ENCODE measurements around the gene FHAD1. TPM values are rescaled to one million over a fixed set of nuclear protein-coding genes. Genes with fewer than 3 reads are reported as not detected.

The FHAD1 gene
- total RNA-seq, 1 experiment from 2014 or later: 2.0 TPM

- TF ChIP-seq CTCF (conservative IDR thresholded peaks at IDR 0.05; ENCODE audit: low read depth, low read length) (no peak), EZH2 (IDR thresholded peaks at IDR 0.05; ENCODE audit: borderline replicate concordance, low read depth, low read length, poor library complexity, severe bottlenecking) (no peak)
- Histone ChIP-seq H3K4me1 (ENCODE audit: insufficient read depth, low read length, poor library complexity, severe bottlenecking) (no peaks in the 10 kb centered on the region), H3K4me3 (ENCODE audit: low read depth, low read length, poor library complexity, severe bottlenecking) (no peak overlapping the region), H3K27ac (ENCODE audit: low read depth, low read length, poor library complexity, severe bottlenecking) (no peak overlapping the region), H3K36me3 (ENCODE audit: insufficient read depth, low read length, poor library complexity, severe bottlenecking) (no peaks in the 10 kb centered on the region), H3K9me3 (ENCODE audit: low read depth, low read length, poor library complexity, severe bottlenecking) (no peaks in the 10 kb centered on the region), H3K27me3 (replicated peaks; ENCODE audit: insufficient read depth, low read depth, low read length, poor library complexity) (no peaks in the 10 kb centered on the region)
- intact Hi-C loops (cut with micrococcal nuclease; ENCODE audit: unreplicated experiment): no loop called here
- no TSS peak for BruUV-seq (replicated peaks)
- no peak for DNase-seq (ENCODE audit: low spot score)
- CTCF ChIA-PET: no interaction called here
- POLR2A ChIA-PET (ENCODE audit: low non-redundant PET): no interaction called here
These were observed 12.0 kb downstream of the FHAD1 start for GRCh38 chr1:15258833-15259621.

GRCh38 chr1:15259622-15260007 lies 12.6 kb downstream of the FHAD1 start:
- intact Hi-C loops (cut with micrococcal nuclease; ENCODE audit: unreplicated experiment): no loop called here
- Histone ChIP-seq H3K27ac (ENCODE audit: low read depth, low read length, poor library complexity, severe bottlenecking) (no peak overlapping the region), H3K4me1 (ENCODE audit: insufficient read depth, low read length, poor library complexity, severe bottlenecking) (no peaks in the 10 kb centered on the region), H3K4me3 (ENCODE audit: low read depth, low read length, poor library complexity, severe bottlenecking) (no peak overlapping the region), H3K9me3 (ENCODE audit: low read depth, low read length, poor library complexity, severe bottlenecking) (no peaks in the 10 kb centered on the region), H3K27me3 (replicated peaks; ENCODE audit: insufficient read depth, low read depth, low read length, poor library complexity) (no peaks in the 10 kb centered on the region), H3K36me3 (ENCODE audit: insufficient read depth, low read length, poor library complexity, severe bottlenecking) (no peaks in the 10 kb centered on the region)
- ChIA-PET CTCF (no interaction called here), POLR2A (ENCODE audit: low non-redundant PET) (no interaction called here)
- TF ChIP-seq CTCF (conservative IDR thresholded peaks at IDR 0.05; ENCODE audit: low read depth, low read length) (no peak), EZH2 (IDR thresholded peaks at IDR 0.05; ENCODE audit: borderline replicate concordance, low read depth, low read length, poor library complexity, severe bottlenecking) (no peak)
- no TSS peak for BruUV-seq (replicated peaks)
- no peak for DNase-seq (ENCODE audit: low spot score)

GRCh38 chr1:15260418-15261154 lies 13.6 kb downstream of the FHAD1 start:
- no peak for TF ChIP-seq EZH2 (IDR thresholded peaks at IDR 0.05; ENCODE audit: borderline replicate concordance, low read depth, low read length, poor library complexity, severe bottlenecking)
- no peak for TF ChIP-seq CTCF (conservative IDR thresholded peaks at IDR 0.05; ENCODE audit: low read depth, low read length)
- Histone ChIP-seq H3K4me1 (ENCODE audit: insufficient read depth, low read length, poor library complexity, severe bottlenecking) (no peaks in the 10 kb centered on the region), H3K4me3 (ENCODE audit: low read depth, low read length, poor library complexity, severe bottlenecking) (no peak overlapping the region), H3K36me3 (ENCODE audit: insufficient read depth, low read length, poor library complexity, severe bottlenecking) (no peaks in the 10 kb centered on the region), H3K27me3 (replicated peaks; ENCODE audit: insufficient read depth, low read depth, low read length, poor library complexity) (no peaks in the 10 kb centered on the region), H3K9me3 (ENCODE audit: low read depth, low read length, poor library complexity, severe bottlenecking) (no peaks in the 10 kb centered on the region), H3K27ac (ENCODE audit: low read depth, low read length, poor library complexity, severe bottlenecking) (no peak overlapping the region)
- BruUV-seq (replicated peaks): no TSS peak
- ChIA-PET POLR2A (ENCODE audit: low non-redundant PET) (interaction anchor here (0.6 kb wide), 1 partner anchor 540 kb away, joined by 3 read pairs; no protein-coding TSS in a partner anchor), CTCF (no interaction called here)
- intact Hi-C loops (cut with micrococcal nuclease; ENCODE audit: unreplicated experiment): no loop called here
- no peak for DNase-seq (ENCODE audit: low spot score)
